ENCODE results near the gene B3GLCT.
"Not testable (repeated sequence)": the region's sequence is repeated elsewhere in the genome, so short reads cannot be mapped to it uniquely, and the experiment has no call there.

The B3GLCT gene

DNA sequence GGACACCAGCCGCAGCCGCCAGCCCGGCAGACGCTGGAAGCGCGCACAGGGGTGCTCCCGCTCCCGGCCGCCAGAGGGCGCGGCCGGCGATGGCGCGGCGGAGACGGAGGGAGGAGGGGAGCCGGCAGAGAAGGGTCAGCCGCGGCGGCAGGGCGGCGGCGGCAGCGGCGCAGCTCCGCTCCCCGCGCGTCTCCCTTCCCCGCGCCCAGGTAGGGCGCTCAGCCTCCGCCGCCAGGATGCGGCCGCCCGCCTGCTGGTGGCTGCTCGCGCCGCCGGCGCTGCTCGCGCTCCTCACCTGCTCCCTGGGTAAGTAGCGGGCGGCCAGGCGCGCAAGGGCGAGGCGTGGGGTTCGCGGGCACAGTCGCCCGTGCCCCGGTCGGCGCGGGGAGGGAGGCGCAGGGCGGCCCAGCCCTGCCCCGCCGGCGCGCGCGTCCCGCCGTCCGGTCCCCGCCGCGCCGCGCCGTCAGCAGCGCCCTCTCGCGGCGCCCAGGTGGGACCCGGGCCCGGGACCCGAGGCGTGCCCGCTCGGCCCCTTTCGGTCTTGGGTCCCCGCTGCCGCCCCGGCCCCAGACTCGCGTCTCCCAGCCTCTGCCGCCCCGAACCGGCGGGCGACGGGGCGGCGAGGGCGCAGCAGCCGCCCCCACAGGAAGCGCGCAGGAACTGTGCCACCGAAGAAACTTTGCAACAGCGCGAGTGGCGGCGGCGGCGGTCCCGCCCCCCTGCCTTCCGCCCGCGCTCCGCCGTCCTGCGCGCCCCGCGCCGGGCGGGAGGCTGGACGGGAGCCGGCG is at the start of gene B3GLCT:
TSS of gene B3GLCT (plus strand) at position 127 of the 788 bp plus-strand sequence. CDS start at position 237, 110 bp downstream.
- in situ Hi-C loops (cut with MboI; ENCODE audit: low sequenced_read_pairs): no loop called here

DNA sequence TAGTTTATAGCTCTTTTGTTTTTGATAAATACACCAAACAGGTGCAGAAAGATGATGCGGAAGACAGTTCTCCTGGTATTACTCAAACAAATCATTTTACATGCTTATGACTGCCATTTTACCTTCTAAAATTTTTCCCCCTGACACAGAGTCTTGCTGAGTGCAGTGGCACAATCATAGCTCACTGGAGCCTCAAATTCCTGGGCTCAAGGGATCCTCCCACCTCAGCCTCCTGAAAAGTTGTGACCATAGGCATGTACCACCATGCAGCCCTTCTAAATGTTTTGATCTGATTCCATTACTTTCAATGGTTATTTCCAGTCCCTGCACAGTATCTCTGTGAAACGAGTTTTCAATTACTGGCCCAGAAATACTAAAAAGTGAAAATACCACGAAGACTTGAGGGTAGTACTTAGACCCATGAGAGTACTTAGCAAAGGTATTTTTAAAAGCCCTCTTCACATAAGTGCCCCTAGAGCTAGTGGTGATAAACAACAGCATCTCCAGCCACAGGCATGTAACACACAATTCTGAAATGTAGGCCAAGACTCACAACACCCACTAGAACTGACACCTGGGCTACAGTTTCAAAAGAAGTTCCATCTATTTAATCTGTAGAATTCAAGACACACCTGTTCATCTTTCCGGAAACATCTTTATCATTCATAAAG is 49.3 kb upstream of the B3GLCT start:
- in situ Hi-C loops (cut with MboI; ENCODE audit: low sequenced_read_pairs): no loop called here

GRCh38 chr13:31151837-31152236 is 47.9 kb upstream of the B3GLCT start:
- in situ Hi-C loops (cut with MboI; ENCODE audit: low sequenced_read_pairs): no loop called here

DNA sequence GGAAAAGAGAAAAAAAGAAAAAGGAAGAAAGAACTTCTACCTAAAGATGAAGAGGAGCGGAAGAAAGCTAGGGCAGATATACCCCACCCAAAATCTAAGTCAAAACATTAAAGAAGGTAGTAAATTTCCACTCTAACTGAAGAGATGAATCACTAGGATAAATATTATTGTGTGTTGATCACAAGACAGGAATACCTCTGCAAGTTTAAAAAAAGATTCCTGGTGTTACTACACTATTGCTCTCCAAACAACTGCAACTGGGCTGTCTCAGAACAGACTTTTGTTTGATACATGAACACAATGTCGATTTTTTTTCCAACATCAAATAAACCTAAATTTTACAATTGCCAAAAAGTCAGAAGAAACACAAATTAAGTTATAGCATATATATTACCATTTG is 44.8 kb upstream of the B3GLCT start:
- in situ Hi-C loops (cut with MboI; ENCODE audit: low sequenced_read_pairs): no loop called here

DNA sequence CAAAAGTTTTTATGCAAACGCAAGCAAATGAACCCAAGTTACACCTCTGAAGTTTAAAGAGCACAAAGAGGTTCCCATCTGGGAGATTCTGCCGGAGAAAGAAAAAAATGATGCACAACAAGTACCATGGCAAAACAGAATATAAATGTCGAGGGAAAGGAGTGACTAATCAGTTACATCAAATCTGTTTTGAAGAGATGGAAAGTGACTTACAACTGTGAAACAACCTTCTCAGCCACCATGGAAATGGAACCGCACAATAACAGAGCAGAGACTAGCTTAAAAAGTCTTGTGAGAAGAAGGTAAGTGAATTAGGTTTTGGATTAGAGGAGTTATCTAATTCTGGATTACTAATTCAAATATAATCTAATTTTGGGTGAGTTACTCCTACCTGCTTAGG is 40.5 kb upstream of the B3GLCT start:
- in situ Hi-C loops (cut with MboI; ENCODE audit: low sequenced_read_pairs): no loop called here

- in situ Hi-C loops (cut with MboI; ENCODE audit: low sequenced_read_pairs): no loop called here
These were observed 38.8 kb upstream of the B3GLCT start for GRCh38 chr13:31160857-31161556.

- in situ Hi-C loops (cut with MboI; ENCODE audit: low sequenced_read_pairs): no loop called here
These were observed 38.1 kb upstream of the B3GLCT start, which contains the start of gene HSPH1 for GRCh38 chr13:31161557-31162150. Gene HSPH1 (minus strand): TSS chr13:31161904. CDS start chr13:31161582, 322 bp downstream.

DNA sequence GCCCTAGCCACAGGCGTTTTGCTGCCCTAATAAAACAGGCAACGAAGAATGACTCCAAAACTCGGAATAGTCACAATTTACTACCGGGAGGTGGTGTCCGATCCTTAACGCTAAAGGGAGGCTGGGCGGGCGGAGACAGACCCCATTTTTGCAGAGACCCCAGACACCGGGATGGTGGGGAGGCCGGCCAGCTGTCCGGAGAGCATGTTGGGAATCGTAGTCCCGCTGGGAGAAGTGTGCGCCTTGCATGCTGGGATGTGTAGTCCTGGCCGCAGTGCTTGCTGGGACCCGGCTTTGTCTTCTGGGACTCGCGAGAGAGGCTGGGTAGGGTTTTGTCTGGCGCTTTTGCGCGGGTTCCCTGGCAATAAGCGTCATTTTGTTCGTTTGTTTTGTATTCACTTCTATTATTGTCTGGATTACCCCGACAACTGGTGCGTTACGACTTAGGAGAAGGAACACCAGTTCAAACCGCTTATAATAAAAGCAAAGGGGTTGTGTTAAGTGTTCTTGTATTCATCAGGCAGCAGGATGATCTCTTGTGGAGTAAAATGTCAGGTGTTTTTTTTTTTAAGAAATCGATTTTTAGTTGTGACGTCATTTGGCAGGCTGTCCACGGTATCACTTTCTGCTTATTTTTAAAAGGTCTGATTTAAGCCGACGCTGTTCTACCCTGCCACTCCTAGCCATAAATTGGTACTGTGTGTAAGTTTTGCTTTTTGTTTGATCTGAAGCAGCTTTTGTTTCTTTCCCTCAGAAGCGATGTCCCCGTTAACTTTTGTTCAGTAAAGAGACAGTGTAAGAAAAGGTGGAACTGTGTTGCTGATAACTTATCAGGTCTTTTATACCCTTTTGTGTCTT is 37.4 kb upstream of the B3GLCT start:
- in situ Hi-C loops (cut with MboI; ENCODE audit: low sequenced_read_pairs): no loop called here

DNA sequence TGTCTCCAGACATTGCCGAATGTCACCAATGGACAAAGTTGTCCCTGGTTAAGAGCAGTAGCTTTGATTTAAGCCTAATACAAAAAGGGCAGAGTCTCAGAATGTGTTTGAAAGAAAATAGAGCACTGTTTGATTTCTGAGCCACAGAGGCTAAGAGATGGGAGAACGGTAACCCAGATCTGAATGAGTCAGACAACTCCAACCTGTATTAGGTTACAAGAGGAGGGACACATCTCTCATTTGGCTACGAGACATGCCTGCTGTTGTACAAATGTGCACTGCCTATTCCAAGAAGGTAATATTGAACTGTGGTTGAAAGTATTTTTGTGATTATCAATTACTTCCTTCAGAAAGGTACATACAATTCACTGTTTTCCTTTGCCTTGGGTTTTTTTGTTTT is 33.2 kb upstream of the B3GLCT start:
- in situ Hi-C loops (cut with MboI; ENCODE audit: low sequenced_read_pairs): no loop called here

DNA sequence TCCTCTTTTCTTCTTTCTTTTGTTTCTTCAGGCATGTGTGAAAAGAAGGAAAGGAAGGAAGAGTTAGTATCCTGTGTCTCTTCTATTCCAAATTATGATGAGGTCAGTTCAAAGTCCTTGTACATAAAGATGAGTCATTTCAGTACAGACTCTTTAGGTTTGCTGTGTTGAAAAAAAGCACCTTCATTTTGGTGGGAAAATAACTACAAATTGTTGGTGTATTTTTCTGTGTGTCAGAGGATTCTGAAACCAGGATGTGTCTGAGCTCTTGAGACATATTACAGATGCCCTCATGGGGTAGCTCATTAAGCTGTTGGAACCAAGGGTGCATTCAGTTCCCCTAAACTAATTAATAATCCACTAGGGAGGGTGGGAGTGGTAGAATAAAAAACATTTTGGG is 32.3 kb upstream of the B3GLCT start:
- in situ Hi-C loops (cut with MboI; ENCODE audit: low sequenced_read_pairs): no loop called here

DNA sequence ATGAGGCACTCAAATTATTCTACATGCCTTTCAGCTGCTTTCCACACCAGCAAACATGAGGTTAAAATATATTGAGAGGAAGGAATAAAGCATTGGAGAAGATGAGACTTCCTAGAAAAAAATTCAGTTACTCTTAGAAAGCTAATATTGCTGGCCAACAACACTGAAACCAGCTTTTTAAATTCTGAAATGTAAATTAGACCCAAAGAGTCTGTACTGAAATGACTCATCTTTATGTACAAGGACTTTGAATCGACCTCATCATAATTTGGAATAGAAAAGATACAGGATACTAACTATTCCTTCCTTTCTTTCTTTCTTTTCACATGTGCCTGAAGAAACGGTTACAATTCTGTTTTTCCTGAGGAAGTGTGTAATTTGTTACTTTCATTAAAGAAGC is 31.6 kb upstream of the B3GLCT start:
- in situ Hi-C loops (cut with MboI; ENCODE audit: low sequenced_read_pairs): no loop called here

GRCh38 chr13:31168736-31169135 is 31.0 kb upstream of the B3GLCT start:
- in situ Hi-C loops (cut with MboI; ENCODE audit: low sequenced_read_pairs): no loop called here

GRCh38 chr13:31172001-31172400 is 27.8 kb upstream of the B3GLCT start:
- in situ Hi-C loops (cut with MboI; ENCODE audit: low sequenced_read_pairs): no loop called here

DNA sequence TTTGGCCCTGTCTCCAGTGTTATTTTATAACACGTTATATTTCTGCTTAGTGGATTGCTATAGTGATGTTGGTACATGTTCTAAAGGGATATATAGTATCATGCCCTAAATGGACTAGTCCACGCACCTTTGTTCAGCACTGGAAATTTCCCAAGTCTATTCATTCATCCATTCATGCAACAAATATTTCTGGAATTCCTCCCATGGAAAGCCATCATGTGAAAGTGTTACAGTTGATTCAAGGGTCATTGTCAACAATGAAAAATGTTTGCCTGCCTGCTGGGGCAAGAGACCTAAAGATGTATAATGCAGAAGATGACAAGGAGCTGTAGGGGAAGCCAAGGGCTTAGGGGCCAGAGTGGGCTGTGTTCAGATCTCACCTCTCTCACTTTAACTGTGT is 27.2 kb upstream of the B3GLCT start:
- in situ Hi-C loops (cut with MboI; ENCODE audit: low sequenced_read_pairs): no loop called here

DNA sequence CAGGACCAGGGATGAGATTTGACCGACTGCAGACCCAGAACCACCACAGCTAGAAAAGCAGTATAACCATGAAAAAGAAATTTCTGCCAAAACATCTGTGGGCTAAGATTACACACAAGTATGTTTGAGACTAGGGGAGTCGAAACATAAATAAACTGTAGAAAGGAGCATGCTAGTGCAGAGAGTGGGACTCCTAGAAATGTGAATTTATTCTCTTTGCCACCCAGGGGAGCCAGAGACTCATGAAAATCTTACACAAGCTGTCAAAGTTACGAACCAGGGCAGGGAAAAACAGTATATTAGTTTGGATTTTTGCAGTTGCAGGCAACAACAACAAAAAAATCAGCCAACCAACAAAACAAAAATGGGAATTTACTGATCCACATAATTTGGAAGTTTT is 25.8 kb upstream of the B3GLCT start:
- in situ Hi-C loops (cut with MboI; ENCODE audit: low sequenced_read_pairs): no loop called here

DNA sequence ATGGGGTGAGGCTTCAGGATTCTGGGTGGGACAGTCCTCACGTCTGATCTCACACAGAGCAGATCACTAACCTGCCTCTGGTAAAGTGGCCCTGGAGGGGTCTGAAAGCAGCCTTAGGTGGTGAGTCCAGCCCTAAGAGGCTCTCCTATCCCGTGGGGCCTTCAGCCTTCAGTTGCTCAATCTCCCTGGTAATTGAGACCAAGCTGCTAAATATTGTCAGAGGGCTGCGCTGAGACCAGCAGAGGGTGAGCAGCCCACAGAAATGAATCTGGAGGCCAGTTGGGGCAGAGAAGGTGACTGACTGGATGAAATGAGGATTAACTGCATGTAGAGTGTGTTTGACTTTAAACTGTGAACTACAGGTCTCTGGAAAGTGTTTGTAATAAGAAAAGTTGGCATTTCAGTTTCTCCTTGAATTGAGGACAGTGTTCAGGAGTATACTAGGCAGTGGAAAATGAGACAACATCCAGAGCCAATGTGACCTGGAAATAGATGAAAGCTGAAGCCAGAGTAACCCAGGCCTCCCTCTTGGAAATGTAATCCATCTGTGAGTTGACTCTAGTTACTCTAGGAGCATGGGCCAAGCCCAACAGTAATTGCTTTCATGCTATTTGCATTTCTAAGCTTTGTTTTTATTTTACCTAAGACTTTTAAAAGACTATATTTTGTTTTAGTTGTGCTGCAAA is 23.8 kb upstream of the B3GLCT start:
- in situ Hi-C loops (cut with MboI; ENCODE audit: low sequenced_read_pairs): no loop called here

DNA sequence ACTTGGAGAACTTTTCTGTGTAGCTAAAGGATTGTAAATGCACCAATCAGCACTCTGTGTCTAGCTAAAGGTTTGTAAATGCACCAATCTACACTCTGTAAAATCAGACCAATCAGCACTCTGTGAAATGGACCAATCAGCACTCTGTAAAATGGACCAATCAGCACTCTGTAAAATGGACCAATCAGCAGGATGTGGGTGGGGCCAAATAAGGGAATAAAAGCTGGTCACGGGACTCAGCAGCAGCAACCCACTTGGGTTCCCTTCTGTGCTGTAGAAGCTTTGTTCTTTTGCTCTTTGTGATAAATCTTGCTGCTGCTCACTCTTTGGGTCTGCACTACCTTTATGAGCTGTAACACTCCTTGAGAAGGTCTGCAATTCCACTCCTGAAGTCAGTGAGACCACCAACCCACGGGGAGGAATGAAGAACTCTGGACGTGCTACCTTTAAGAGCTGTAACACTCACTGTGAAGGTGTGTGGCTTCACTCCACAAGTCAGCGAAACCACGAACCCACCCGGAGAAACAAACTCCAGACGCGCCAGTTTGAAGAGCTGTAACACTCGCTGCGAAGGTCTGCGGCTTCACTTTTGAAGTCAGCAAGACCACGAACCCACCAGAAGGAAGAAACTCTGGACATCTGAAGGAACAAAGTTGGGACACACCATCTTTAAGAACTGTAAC is 21.8 kb upstream of the B3GLCT start:
- in situ Hi-C loops (cut with MboI; ENCODE audit: low sequenced_read_pairs): not testable (repeated sequence)

- in situ Hi-C loops (cut with MboI; ENCODE audit: low sequenced_read_pairs): no loop called here
These were observed 20.5 kb upstream of the B3GLCT start for GRCh38 chr13:31179241-31179640.

GRCh38 chr13:31179754-31180153 is 20.0 kb upstream of the B3GLCT start:
- in situ Hi-C loops (cut with MboI; ENCODE audit: low sequenced_read_pairs): no loop called here
